Activated gamma-delta T cell treated with anti-CD3 and anti-CD28 coated beads, Interleukin-2, amount 50 U/mL, for 16 hours (primary cell): ENCODE results near the gene LITAFD.
"Not testable (repeated sequence)": the region's sequence is repeated elsewhere in the genome, so short reads cannot be mapped to it uniquely, and the experiment has no call there.

Source experiments
- DNase-seq: peaks from one replicate; pipeline ENCODE4 v3.0.0-alpha.2; 2020; ENCODE audit warnings: low read depth

LITAFD gene

GRCh38 chr16:8894736-8895334, 12.7 kb downstream of the LITAFD start:
- no peak for DNase-seq

- no peak for DNase-seq
Measured at GRCh38 chr16:8898660-8899318, 16.6 kb downstream of the LITAFD start.

- DNase-seq, result no peak
Measured at GRCh38 chr16:8899709-8900317, 17.7 kb downstream of the LITAFD start.

- DNase-seq, result no peak
Measured at GRCh38 chr16:8900343-8900742, 18.2 kb downstream of the LITAFD start.

- DNase-seq, result no peak
Measured at GRCh38 chr16:8901320-8901861, 19.2 kb downstream of the LITAFD start.

- DNase-seq, result no peak
Measured at GRCh38 chr16:8903004-8903403, 20.9 kb downstream of the LITAFD start.

GRCh38 chr16:8904018-8904430, 21.9 kb downstream of the LITAFD start:
- DNase-seq, result no peak

GRCh38 chr16:8905168-8905762, 23.1 kb downstream of the LITAFD start:
- no peak for DNase-seq

- DNase-seq, result no peak
Measured at GRCh38 chr16:8905795-8906591, 23.8 kb downstream of the LITAFD start.

- DNase-seq, result no peak
Measured at GRCh38 chr16:8907096-8907495, 24.9 kb downstream of the LITAFD start.

GRCh38 chr16:8908810-8909468, 26.8 kb downstream of the LITAFD start:
- no peak for DNase-seq

- no peak for DNase-seq
Measured at GRCh38 chr16:8910811-8911210, 28.7 kb downstream of the LITAFD start.

- no peak for DNase-seq
Measured at GRCh38 chr16:8912793-8913192, 30.6 kb downstream of the LITAFD start.

GRCh38 chr16:8914098-8914497, 31.9 kb downstream of the LITAFD start:
- DNase-seq, result no peak

GRCh38 chr16:8915722-8916301, 33.7 kb downstream of the LITAFD start:
- no peak for DNase-seq

- no peak for DNase-seq
Measured at GRCh38 chr16:8916541-8917225, 34.5 kb downstream of the LITAFD start.

GRCh38 chr16:8917336-8917735, 35.2 kb downstream of the LITAFD start:
- DNase-seq, result not testable (repeated sequence)

- DNase-seq, result no peak
Measured at GRCh38 chr16:8919089-8919933, 37.2 kb downstream of the LITAFD start.

- no peak for DNase-seq
Measured at GRCh38 chr16:8919934-8920462, 37.8 kb downstream of the LITAFD start.
